ENCODE results near the gene APC2.
"Not testable (repeated sequence)": the region's sequence is repeated elsewhere in the genome, so short reads cannot be mapped to it uniquely, and the experiment has no call there.

Gene APC2

GRCh38 chr19:1418496-1418775, 31.5 kb upstream of the APC2 start:
- TF ChIP-seq CTCF (conservative IDR thresholded peaks at IDR 0.05; ENCODE audit: low read length): no peak
- H3K4me3 ChIP-seq (ENCODE audit: low read length): no peak overlapping the region
- DNase-seq (ENCODE audit: low read depth): no peak

GRCh38 chr19:1418951-1419738, 30.8 kb upstream of the APC2 start:
- no peak for DNase-seq (ENCODE audit: low read depth)
- TF ChIP-seq CTCF (conservative IDR thresholded peaks at IDR 0.05; ENCODE audit: low read length): no peak
- H3K4me3 ChIP-seq (ENCODE audit: low read length): no peak overlapping the region

DNA sequence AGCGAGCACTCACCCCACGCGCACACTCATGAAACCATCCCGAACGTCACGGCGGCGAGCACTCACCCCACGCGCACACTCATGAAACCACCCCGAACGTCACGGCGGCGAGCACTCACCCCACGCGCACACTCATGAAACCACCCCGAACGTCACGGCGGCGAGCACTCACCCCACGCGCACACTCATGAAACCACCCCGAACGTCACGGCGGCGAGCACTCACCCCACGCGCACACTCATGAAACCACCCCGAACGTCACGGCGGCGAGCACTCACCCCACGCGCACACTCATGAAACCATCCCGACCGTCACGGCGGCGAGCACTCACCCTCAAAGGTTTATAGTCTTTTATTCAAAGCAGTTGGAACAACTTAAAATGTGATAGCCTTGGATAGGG, 29.8 kb upstream of the APC2 start:
- H3K4me3 ChIP-seq (ENCODE audit: low read length); DNase-seq (ENCODE audit: low read depth): not testable (repeated sequence)

- no peak overlapping the region for H3K4me3 ChIP-seq (ENCODE audit: low read length)
- TF ChIP-seq CTCF (conservative IDR thresholded peaks at IDR 0.05; ENCODE audit: low read length): no peak
- DNase-seq (ENCODE audit: low read depth): no peak
These were observed 29.3 kb upstream of the APC2 start for GRCh38 chr19:1420590-1420989.

DNA sequence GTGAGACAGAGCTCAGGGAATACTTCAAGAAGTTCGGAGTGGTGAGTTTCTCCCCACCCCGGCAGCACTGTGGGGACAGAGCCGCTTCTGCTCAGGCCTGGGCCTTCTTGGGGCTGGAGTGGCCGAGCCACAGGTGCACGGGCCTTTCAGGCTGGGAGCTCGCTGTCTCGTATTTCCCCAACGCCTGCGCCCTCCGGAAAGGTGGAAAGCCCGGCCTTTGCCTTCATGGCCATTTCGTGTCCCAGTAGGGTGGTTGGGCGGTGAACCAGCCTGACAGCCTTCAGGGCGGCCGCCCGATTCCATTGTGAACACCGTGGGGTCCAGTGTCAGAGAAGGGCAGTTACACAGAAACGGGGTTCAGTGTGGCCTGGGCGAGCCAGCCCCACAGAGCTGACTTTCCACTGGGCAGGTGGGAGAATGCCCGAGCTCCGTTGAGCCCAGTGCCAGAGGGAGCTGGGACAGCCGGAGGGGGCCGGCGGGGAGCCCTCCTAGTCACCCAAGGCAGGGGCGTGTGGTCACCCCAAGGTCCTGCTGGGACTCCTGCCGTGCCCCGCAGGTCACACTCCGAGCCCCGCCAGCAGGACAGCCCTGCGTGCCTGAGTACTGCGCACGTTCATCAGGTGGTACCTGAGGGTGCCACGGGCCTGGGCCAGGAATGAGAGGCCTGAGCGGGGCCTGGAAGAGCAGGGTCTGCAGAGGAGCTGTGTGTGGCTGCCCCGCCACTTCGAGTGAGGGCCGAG, 28.5 kb upstream of the APC2 start:
- no peak for DNase-seq (ENCODE audit: low read depth)
- no peak overlapping the region for H3K4me3 ChIP-seq (ENCODE audit: low read length)
- TF ChIP-seq CTCF (conservative IDR thresholded peaks at IDR 0.05; ENCODE audit: low read length): no peak

GRCh38 chr19:1421958-1422305, 28.0 kb upstream of the APC2 start:
- H3K4me3 ChIP-seq (ENCODE audit: low read length): no peak overlapping the region

GRCh38 chr19:1422360-1422759, 27.6 kb upstream of the APC2 start:
- no peak for TF ChIP-seq CTCF (conservative IDR thresholded peaks at IDR 0.05; ENCODE audit: low read length)
- H3K4me3 ChIP-seq (ENCODE audit: low read length): no peak overlapping the region
- DNase-seq (ENCODE audit: low read depth): no peak

More at GRCh38 chr19:1421958-1422305, 28.0 kb upstream of the APC2 start:
- TF ChIP-seq CTCF (conservative IDR thresholded peaks at IDR 0.05; ENCODE audit: low read length): no peak
- no peak for DNase-seq (ENCODE audit: low read depth)

Data from AG10803 (cell line).